Upper lobe of left lung (tissue), 4 donors: ENCODE data around the gene KLHL18.

Experiments used
- CTCF ChIP-seq, 6 experiments: fragments of 450-650 bp in 4 of 6; fragments of 200-600 bp in 2 of 6; sonication (generic) in 2 of 6; IDR thresholded peaks; one replicate each; pipeline ENCODE4 v1.5.1; 2016 to 2019; ENCODE audit warnings: antibody characterized with exemption in 6 of 6
- EP300 ChIP-seq, 4 donors: sonication (generic); formaldehyde crosslinking; IDR thresholded peaks; one replicate each; pipeline ENCODE4 v1.5.1; 2017; ENCODE audit warnings: antibody characterized with exemption in 4 of 4, control low read depth in 2 of 4
- POLR2AphosphoS5 ChIP-seq, 2 donors: sonication (generic); formaldehyde crosslinking; IDR thresholded peaks; one replicate each; pipeline ENCODE4 v1.5.1; 2017; ENCODE audit warnings: antibody characterized with exemption in 2 of 2

- TF ChIP-seq POLR2AphosphoS5 (IDR thresholded peaks at IDR 0.05), result no peak
- TF ChIP-seq EP300 (IDR thresholded peaks at IDR 0.05), result no peak
- no peak for TF ChIP-seq CTCF (IDR thresholded peaks at IDR 0.05)
Measured at GRCh38 chr3:47239929-47240328, 42.8 kb upstream of the KLHL18 start.
